H9 (cell line): Measurements from ENCODE around the gene UBAC2. TPM values are rescaled to one million over a fixed set of nuclear protein-coding genes. Genes with fewer than 3 reads are reported as not detected.

ENCODE experiments used
- DNase-seq: peaks from one replicate; pipeline ENCODE4 v3.0.0-alpha.2; 2017
- H2AFZ ChIP-seq: one replicate; pipeline ENCODE4 v1.6.1; 2013; ENCODE audit warnings: mild to moderate bottlenecking, low read length, control low read depth, moderate library complexity
- H2AK5ac ChIP-seq: 2 replicates; pipeline ENCODE4 v1.6.1; 2013; ENCODE audit warnings: low read length, control low read depth, mixed read lengths; ENCODE audit not compliant: insufficient read length
- H2BK120ac ChIP-seq: one replicate; pipeline ENCODE4 v1.6.1; 2013; ENCODE audit warnings: low read depth, mild to moderate bottlenecking, low read length, control low read depth, inconsistent platforms; ENCODE audit not compliant: poor library complexity, severe bottlenecking
- H2BK12ac ChIP-seq: 2 replicates; pipeline ENCODE4 v1.6.1; 2013; ENCODE audit warnings: low read length, control low read depth, mixed read lengths, low read depth; ENCODE audit not compliant: insufficient read length
- H2BK15ac ChIP-seq: 2 replicates; pipeline ENCODE4 v1.6.1; 2013; ENCODE audit warnings: low read depth, low read length, control low read depth
- H2BK20ac ChIP-seq: one replicate; pipeline ENCODE4 v1.6.1; 2013; ENCODE audit warnings: low read depth, mild to moderate bottlenecking, low read length, control low read depth, inconsistent platforms; ENCODE audit not compliant: poor library complexity, severe bottlenecking
- H2BK5ac ChIP-seq: 2 replicates; pipeline ENCODE4 v1.6.1; 2013; ENCODE audit warnings: low read length, control low read depth, mixed read lengths; ENCODE audit not compliant: insufficient read length
- H3K14ac ChIP-seq: 2 replicates; pipeline ENCODE4 v1.6.1; 2013; ENCODE audit warnings: low read length, control low read depth; ENCODE audit not compliant: insufficient read depth
- H3K18ac ChIP-seq: 2 replicates; pipeline ENCODE4 v1.6.1; 2013; ENCODE audit warnings: low read depth, mild to moderate bottlenecking, mixed read lengths, low read length, control low read depth; ENCODE audit not compliant: insufficient read length
- H3K23ac ChIP-seq: 2 replicates; pipeline ENCODE4 v1.6.1; 2013; ENCODE audit warnings: low read length, control low read depth, mixed read lengths, low read depth; ENCODE audit not compliant: insufficient read length
- H3K23me2 ChIP-seq: 2 replicates; pipeline ENCODE4 v1.6.1; 2013; ENCODE audit warnings: low read depth, mild to moderate bottlenecking, mixed read lengths, low read length, control low read depth; ENCODE audit not compliant: insufficient read length, poor library complexity, severe bottlenecking
- H3K27ac ChIP-seq: 2 replicates; pipeline ENCODE4 v1.5.1; 2013; ENCODE audit warnings: low read length, control low read depth, mixed read lengths, low read depth; ENCODE audit not compliant: insufficient read length
- H3K27me3 ChIP-seq: 2 replicates; pipeline ENCODE4 v1.6.1; 2013; ENCODE audit warnings: low read length, control low read depth, inconsistent platforms; ENCODE audit not compliant: insufficient read depth
- H3K4ac ChIP-seq: 2 replicates; pipeline ENCODE4 v1.6.1; 2013; ENCODE audit warnings: low read depth, mild to moderate bottlenecking, control low read depth, inconsistent platforms, low read length, moderate library complexity
- H3K4me1 ChIP-seq: 2 replicates; pipeline ENCODE4 v1.6.1; 2013; ENCODE audit warnings: low read length, control low read depth, inconsistent platforms; ENCODE audit not compliant: insufficient read depth
- H3K4me2 ChIP-seq: 2 replicates; pipeline ENCODE4 v1.6.1; 2013; ENCODE audit warnings: low read length, control low read depth, mixed read lengths; ENCODE audit not compliant: insufficient read length, insufficient read depth
- H3K56ac ChIP-seq: 2 replicates; pipeline ENCODE4 v1.6.1; 2013; ENCODE audit warnings: low read depth, mild to moderate bottlenecking, mixed read lengths, low read length, control low read depth; ENCODE audit not compliant: insufficient read length
- H3K79me1 ChIP-seq: 2 replicates; pipeline ENCODE4 v1.6.1; 2013; ENCODE audit warnings: low read depth, mild to moderate bottlenecking, moderate library complexity, low read length, control low read depth, inconsistent platforms; ENCODE audit not compliant: insufficient read depth, poor library complexity, severe bottlenecking
- H3K79me2 ChIP-seq: 2 replicates; pipeline ENCODE4 v1.6.1; 2013; ENCODE audit warnings: low read length, control low read depth, inconsistent platforms; ENCODE audit not compliant: insufficient read depth
- H3K9ac ChIP-seq: 2 replicates; pipeline ENCODE4 v1.6.1; 2013; ENCODE audit warnings: low read length, control low read depth, mixed read lengths; ENCODE audit not compliant: insufficient read length; ENCODE audit errors: extremely low read depth
- H3K9me3 ChIP-seq: one replicate; pipeline ENCODE4 v1.6.1; 2013; ENCODE audit warnings: low read depth, low read length, inconsistent platforms; ENCODE audit not compliant: control insufficient read depth
- H3T11ph ChIP-seq: one replicate; pipeline ENCODE4 v1.6.1; 2013; ENCODE audit warnings: mild to moderate bottlenecking, low read length, control low read depth, inconsistent platforms
- H4K20me1 ChIP-seq: one replicate; pipeline ENCODE4 v1.6.1; 2013; ENCODE audit not compliant: control insufficient read depth, insufficient read length, insufficient read depth
- H4K5ac ChIP-seq: 2 replicates; pipeline ENCODE4 v1.6.1; 2013; ENCODE audit warnings: low read depth, mild to moderate bottlenecking, mixed read lengths, low read length, control low read depth; ENCODE audit not compliant: insufficient read length
- H4K8ac ChIP-seq: replicated peaks from 2 replicates; pipeline ENCODE4 v1.6.1; 2013; ENCODE audit warnings: low read length, control low read depth, mixed read lengths, low read depth; ENCODE audit not compliant: insufficient read length
- H4K91ac ChIP-seq: 2 replicates; pipeline ENCODE4 v1.6.1; 2013; ENCODE audit warnings: low read depth, mild to moderate bottlenecking, moderate library complexity, mixed read lengths, low read length, control low read depth; ENCODE audit not compliant: insufficient read length
- H3K27ac Mint-ChIP-seq, 3 experiments: 2 replicates in 2 of 3; 3 replicates in 1 of 3; pipeline ENCODE4 v1.8.0; 2020 to 2021; ENCODE audit warnings: mixed read lengths in 3 of 3, mild to moderate bottlenecking in 1 of 3, moderate library complexity in 1 of 3
- H3K27me3 Mint-ChIP-seq: 2 replicates; pipeline ENCODE4 v1.8.0; 2021; ENCODE audit warnings: low read depth, mild to moderate bottlenecking, moderate library complexity, mixed read lengths
- H3K36me3 Mint-ChIP-seq, 3 experiments: 2 replicates in 2 of 3; 3 replicates in 1 of 3; pipeline ENCODE4 v1.8.0; 2020 to 2021; ENCODE audit warnings: low read depth in 3 of 3, mixed read lengths in 3 of 3; ENCODE audit not compliant: insufficient read depth in 1 of 3
- H3K4me1 Mint-ChIP-seq, 2 experiments: 2 replicates each; pipeline ENCODE4 v1.8.0; 2020; ENCODE audit warnings: mixed read lengths in 2 of 2
- H3K4me3 Mint-ChIP-seq, 2 experiments: 2 replicates in 1 of 2; 3 replicates in 1 of 2; pipeline ENCODE4 v1.8.0; 2020 to 2021; ENCODE audit warnings: mild to moderate bottlenecking in 2 of 2, mixed read lengths in 2 of 2, moderate library complexity in 1 of 2
- H3K9me3 Mint-ChIP-seq, 2 experiments: 2 replicates in 1 of 2; 3 replicates in 1 of 2; pipeline ENCODE4 v1.8.0; 2020; ENCODE audit warnings: mild to moderate bottlenecking in 2 of 2, mixed read lengths in 2 of 2, moderate library complexity in 1 of 2
- CTCF ChIP-seq: fragments of 200-600 bp; sonication (generic); conservative IDR thresholded peaks from 3 replicates; pipeline ENCODE4 v1.8.0; 2021; ENCODE audit warnings: antibody characterized with exemption, mild to moderate bottlenecking
- WGBS: extraction: QIAGEN DNeasy Blood & Tissue Kit; methylation state at CpG from one replicate; pipeline ENCODE4 v1.1.7; 2013; ENCODE audit warnings: missing lambda C conversion rate, low lambda C conversion rate, mixed read lengths; ENCODE audit not compliant: insufficient read length; ENCODE audit errors: extremely low coverage; 5-methylcytosine and 5-hydroxymethylcytosine counted together
- total RNA-seq: library from RNA; stranded (reverse); gene quantifications from 2 replicates; pipeline ENCODE4 v1.2.1, GENCODE V29; 2021

The UBAC2 gene
- total RNA-seq, 1 experiment from 2014 or later = 52.3 TPM

- no CpG with 5 or more reads among the region's 13 CpGs for WGBS
- H4K5ac ChIP-seq = no peak overlapping the region
- no peaks in the 10 kb centered on the region for H3K36me3 Mint-ChIP-seq
- H3K79me2 ChIP-seq = no peaks in the 10 kb centered on the region
- H3K14ac ChIP-seq = no peak overlapping the region
- DNase-seq = no peak
- no peak overlapping the region for H3K27ac Mint-ChIP-seq
- H2AK5ac ChIP-seq = no peak overlapping the region
- peaks cover 0 to 5% of the 10 kb centered on the region in 2 experiments; a peak in 2 of 5 replicates for H3K9me3 Mint-ChIP-seq
- H4K20me1 ChIP-seq = no peaks in the 10 kb centered on the region
- no peak overlapping the region for H3K56ac ChIP-seq
- H2BK20ac ChIP-seq = no peak overlapping the region
- H3T11ph ChIP-seq = no peak overlapping the region
- no peaks in the 10 kb centered on the region for H3K27me3 ChIP-seq
- no peak overlapping the region for H3K4ac ChIP-seq
- H3K18ac ChIP-seq = no peak overlapping the region
- no peak overlapping the region for H3K23ac ChIP-seq
- H4K91ac ChIP-seq = no peak overlapping the region
- H3K4me1 Mint-ChIP-seq = no peaks in the 10 kb centered on the region
- no peaks in the 10 kb centered on the region for H3K79me1 ChIP-seq
- H3K4me3 Mint-ChIP-seq = no peak overlapping the region
- peaks cover under 1% of the 10 kb centered on the region for H3K27me3 Mint-ChIP-seq
- H2BK15ac ChIP-seq = no peak overlapping the region
- no peak overlapping the region for H3K27ac ChIP-seq
- H3K23me2 ChIP-seq = no peaks in the 10 kb centered on the region
- H3K9me3 ChIP-seq = no peaks in the 10 kb centered on the region
- H2BK12ac ChIP-seq = no peak overlapping the region
- no peak overlapping the region for H3K9ac ChIP-seq
- H2AFZ ChIP-seq = no peak overlapping the region
- H3K4me2 ChIP-seq = no peak overlapping the region
- no peak overlapping the region for H2BK120ac ChIP-seq
- H2BK5ac ChIP-seq = no peak overlapping the region
- no peak overlapping the region for H4K8ac ChIP-seq
- no peaks in the 10 kb centered on the region for H3K4me1 ChIP-seq
- TF ChIP-seq CTCF = no peak
Measured at GRCh38 chr13:99162567-99163361, 37.9 kb upstream of the UBAC2 start.
